SHP77 (cell line): Measurements from ENCODE around the gene NOTCH3.

Experiments used
- DNase-seq, 2 experiments: peaks; one replicate each; lab custom pipeline; 2025; lab: John Stamatoyannopoulos, UW

NOTCH3 gene

GRCh38 chr19:15200553-15201364 lies at the start of gene NOTCH3:
NOTCH3 (minus strand) TSS chr19:15200995; CDS start chr19:15200905, 90 bp downstream.
- no peak for DNase-seq

- DNase-seq = no peak
These were observed 49.8 kb upstream of the NOTCH3 start for GRCh38 chr19:15250640-15250993.

DNA sequence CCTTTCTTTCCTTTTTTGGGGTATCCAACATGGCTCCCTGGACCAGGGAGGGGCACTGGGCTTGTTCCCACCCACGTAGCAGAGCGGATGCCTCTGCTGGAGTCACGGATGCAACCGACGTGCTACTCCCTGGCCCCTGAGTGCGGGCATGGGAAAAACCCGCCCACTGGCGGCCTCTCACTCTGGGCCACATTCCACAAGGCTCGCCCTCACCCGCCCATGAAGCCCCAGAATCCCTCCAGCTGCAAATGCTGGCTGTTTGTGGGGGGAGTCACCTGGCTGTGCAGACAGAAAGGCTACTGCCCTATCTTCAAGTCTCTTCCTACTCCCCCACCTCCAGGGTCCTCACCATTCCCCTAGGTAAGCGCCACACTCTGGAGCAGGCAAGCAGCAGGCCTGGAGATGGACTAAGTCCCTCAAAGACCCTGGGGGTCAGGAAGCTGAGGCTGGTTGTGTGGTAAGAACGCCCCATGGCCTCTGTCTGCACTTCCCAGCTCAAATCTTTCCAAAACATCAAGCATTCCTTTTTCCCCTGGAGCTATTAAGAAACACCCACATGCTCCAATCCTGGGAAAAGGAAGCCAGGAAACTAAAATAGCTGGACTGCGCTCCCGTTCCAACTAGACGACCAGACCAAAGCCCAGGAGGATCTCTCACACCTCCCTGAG lies 49.3 kb upstream of the NOTCH3 start:
- DNase-seq = no peak

GRCh38 chr19:15249528-15249874 lies 48.7 kb upstream of the NOTCH3 start:
- DNase-seq = no peak

GRCh38 chr19:15248648-15249527 lies 48.1 kb upstream of the NOTCH3 start:
- no peak for DNase-seq

- no peak for DNase-seq
These were observed 47.3 kb upstream of the NOTCH3 start for GRCh38 chr19:15248106-15248505.

DNA sequence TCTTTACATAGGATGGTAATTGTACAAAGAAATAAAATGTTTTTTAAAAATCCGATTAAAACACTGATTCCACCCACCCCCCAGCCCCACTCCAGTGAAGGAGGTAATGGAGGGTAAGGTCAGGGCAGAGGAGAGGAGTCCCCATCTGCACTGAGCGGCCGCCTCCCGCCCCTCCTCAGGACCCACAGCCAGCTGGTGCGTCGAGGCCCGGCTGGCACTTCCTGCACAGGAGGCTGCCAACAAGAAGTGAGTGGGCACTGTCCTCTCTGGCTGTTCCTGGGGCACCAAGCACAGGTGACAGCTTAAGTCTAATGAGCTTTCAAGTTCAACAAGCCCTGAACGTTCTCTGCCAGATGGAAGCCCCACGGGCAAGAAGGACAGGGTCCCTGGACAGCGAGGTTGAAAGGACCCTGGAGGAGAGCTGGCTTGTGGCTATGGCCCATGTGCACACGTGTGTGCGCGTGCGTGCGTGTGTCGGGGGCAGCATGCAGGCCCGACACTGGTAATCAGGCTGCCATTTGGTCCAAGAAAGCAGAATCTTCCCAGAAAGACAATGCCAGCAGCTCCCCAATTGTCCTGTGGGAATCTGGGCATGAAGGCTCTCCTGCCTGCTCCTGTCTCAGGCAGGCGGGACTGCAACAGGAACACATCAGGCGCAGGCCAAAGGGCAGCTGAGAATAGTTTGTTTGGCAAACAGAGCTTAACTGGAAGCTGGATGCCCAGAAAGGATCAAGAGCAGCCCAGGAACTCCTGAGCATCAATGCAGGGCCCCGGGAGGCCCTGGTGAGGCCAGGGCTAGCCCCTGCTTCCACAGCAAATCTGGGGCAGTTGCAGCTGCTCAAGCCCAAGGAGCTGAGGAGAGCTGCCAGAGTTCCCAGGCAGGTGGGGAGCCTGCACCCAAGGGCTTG lies 46.6 kb upstream of the NOTCH3 start:
- DNase-seq = no peak

DNA sequence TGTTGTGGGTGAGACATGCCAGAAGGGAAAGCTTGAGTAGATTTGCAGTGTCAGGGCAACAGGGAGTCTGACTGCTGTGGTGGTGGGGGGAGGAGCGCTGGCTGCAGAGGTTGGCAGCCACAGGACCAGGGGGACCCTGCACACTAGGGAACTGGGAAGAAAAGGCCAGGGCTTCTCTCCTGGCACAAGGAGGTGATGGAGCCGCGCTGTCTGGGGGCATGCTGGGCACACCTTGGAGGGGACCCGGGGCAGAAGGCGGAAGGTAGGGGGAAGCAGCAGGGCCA lies 45.3 kb upstream of the NOTCH3 start:
- no peak for DNase-seq

DNA sequence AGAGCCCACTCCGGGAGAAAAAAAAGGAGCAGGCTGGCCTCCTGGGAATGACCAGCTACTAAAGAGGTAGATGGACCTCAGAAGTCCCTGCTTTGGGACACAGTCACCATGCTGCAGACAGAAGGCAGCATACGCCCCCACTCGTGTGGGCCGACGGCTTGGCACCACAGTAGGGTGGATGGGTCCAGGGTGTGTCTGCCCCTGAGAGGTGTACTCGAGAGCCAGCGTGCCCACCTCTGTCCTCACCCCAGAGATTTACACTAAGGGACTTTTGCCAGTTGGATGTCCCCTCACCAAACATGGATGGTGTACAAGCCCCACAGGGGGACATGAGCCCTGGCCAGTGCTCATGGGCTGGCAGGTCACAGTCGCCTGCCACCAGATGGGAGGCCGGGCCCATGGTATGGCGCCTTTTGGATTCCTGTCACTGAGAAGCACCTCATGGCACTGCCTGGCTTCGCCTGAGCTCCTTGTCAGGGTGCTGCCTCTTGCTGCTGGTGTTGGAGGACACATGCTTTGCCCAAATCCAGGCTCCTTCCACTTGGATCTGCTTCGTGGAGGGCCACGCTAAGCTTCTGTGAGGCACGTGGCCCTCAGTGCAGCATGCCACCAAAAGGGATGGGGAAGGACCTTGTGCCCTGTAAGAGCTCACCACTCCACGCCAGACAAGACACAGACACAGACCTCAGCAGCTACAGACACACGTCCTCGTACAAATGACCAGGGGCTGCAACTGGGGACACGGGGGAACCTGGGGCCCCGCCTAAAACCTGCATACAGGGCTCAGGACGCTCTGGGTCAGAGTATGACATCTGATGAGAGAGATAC lies 44.8 kb upstream of the NOTCH3 start:
- no peak for DNase-seq

- no peak for DNase-seq
These were observed 44.0 kb upstream of the NOTCH3 start for GRCh38 chr19:15244808-15245207.

DNA sequence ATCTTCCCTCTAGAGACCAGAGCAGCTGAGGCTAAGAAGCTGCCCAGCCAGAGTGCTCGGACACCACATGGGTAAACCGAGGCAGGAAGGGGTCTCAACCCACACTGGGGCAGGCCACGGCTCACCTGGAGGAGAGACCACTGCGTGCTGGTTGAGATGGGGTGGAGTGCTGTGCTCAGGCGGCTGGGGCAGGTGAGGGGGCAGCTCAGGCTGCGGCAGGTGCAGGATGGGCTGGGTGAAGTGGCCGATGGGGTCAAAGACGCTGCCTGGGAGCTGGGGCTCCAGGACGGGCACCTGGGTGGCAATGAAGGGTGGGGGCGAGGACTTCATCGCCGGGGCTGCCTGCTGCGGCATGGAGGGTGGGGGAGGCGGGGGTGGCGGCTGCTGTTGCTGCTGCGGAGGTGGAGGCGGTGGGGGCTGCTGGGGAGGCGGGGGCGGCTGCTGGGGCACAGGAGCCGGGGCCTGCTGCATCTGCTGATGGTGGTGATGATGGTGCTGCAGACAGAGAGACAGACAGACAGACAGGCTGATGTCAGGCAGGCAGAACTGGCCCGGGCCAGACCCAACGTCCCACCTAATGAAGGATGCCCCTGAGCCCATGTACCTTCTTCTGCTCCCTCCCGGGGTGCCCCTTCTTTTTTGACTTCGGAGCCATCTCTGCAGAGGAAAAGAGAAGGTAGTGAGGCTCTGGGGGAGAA lies 43.5 kb upstream of the NOTCH3 start:
- no peak for DNase-seq

DNA sequence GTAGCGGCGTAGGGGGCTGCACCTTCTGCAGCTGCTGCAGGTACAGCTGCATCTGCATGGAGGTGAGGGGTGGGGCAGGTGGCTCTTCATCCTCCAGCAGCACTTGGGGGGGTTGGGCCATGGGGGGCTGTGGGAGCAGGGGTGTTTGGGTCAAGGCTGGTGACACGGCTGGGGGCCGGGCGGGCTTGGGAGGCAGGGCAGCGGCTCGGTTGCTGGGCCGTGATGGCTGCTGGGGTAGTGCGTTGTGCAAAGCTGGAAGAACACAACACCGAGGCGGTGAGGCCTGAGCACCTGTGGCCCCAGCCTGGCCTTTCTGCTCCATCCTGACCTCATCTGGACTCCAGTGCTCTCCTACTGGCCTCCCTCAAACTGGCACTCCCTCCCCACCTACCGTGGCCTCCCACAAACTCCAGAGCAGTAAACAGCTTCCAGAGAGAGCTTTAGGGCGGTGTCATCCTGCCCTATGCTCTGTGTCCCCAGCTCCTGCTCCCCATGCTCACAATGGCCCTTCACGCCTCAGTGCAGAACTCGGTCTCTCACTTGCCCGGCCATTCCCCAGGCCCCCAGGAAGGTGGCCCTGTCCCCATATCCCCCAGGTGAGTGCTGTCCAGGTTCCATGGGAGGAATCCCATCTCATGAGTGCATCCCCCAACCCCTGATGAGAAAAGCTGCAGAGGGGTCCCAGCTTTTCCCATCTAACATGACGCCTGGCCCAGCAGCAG lies 42.6 kb upstream of the NOTCH3 start:
- no peak for DNase-seq

GRCh38 chr19:15241259-15241910 lies 40.6 kb upstream of the NOTCH3 start:
- DNase-seq = no peak

DNA sequence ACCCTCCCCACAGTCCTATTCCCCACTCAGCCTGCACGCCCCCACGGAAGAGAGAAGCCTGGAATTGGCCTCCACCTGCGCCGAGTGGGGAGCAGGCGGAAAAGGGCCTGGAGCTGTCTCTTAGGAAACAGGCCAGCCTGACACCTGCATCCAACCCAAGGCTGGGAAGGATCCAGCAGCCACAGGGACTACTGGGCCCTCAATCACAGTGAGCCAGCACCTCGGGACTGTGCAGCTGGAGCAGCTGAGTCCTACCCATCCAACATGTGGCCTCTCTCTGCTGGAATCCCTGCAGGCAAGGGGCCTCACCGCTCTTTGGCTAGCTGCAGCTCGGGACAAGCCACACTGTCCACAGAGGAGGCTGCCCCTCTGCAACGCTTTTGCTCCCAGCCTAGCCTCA lies 39.7 kb upstream of the NOTCH3 start:
- no peak for DNase-seq

GRCh38 chr19:15239337-15239949 lies 38.6 kb upstream of the NOTCH3 start:
- no peak for DNase-seq

- no peak for DNase-seq
These were observed 37.9 kb upstream of the NOTCH3 start for GRCh38 chr19:15238639-15239155.

DNA sequence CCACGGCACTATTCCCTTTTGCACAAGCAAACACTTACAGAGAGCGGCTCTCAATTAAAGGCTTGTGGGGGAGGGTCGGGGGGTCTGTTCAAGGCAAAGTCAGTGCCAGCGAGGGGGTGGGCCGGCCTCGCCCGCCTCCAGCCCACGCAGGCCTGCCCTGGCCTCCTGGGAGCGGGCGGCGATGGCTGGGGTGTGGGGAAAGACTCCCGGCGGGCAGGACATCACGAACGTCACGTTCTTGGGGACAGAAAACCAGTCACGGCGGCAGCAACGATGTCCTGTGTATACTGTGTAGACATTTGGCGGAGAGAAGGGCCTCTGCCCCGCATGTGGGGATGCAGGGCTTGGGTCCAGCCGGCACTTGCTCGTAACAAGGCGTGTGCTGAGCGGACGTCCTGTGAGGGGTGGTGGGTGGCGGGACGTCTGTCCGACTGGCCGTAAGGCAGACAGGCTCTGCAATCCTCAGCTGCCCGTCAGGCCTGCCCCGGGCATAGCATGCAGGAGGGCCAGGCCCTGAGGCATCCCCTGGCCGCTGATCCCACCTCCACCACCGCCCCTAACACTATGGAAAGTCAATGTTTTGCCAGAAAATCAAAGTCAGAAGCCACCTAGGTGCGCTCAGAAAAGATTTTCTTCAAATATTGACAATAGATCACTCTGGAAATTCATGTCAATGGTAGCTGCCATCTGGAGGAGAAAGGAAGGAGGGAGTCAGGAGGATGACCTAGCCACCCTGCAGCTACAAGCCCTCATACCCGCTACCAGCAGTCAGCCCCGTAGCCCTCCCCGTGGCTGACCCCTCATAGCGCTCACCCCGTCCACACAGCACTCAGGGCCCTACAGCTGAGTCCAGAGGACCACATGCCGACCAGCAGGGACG lies 37.2 kb upstream of the NOTCH3 start:
- DNase-seq = no peak

- no peak for DNase-seq
These were observed 36.1 kb upstream of the NOTCH3 start for GRCh38 chr19:15236886-15237285.
